GM12878 (cell line): ENCODE measurements around the gene CACNA1I. TPM values are rescaled to one million over a fixed set of nuclear protein-coding genes. Genes with fewer than 3 reads are reported as not detected.

Source experiments
- ATAC-seq: fragments of 200-7000 bp; cut with Tn5 transposase; 3 replicates; pipeline ENCODE4 v1.9.1; 2020; ENCODE audit warnings: mild to moderate bottlenecking, moderate library complexity
- BruUV-seq: library from RNA; stranded (reverse); fragments of 400-500 nt; replicated peaks from 2 replicates; lab custom pipeline; 2021; lab: Mats Ljungman, UMichigan
- CTCF ChIA-PET: fragments of 300-600 bp; sonication (Branson Sonifier 250); formaldehyde crosslinking; extraction: SDS; loops from one replicate; lab custom pipeline; 2021; ENCODE audit warnings: inconsistent platforms; lab: Yijun Ruan, JAX
- POLR2A ChIA-PET: fragments of 350-600 bp; formaldehyde crosslinking; extraction: SDS; loops from one replicate; lab custom pipeline; 2021; ENCODE audit warnings: inconsistent platforms; lab: Charles Lee
- RAD21 ChIA-PET: fragments of 300-600 bp; sonication (Branson Sonifier 250); formaldehyde crosslinking; loops from one replicate; lab custom pipeline; 2023; ENCODE audit warnings: antibody characterized with exemption; ENCODE audit not compliant: unreplicated experiment; lab: Charles Lee
- SMC1A ChIA-PET: fragments of 300-600 bp; sonication (Branson Sonifier 250); formaldehyde crosslinking; loops from one replicate; lab custom pipeline; 2023; ENCODE audit not compliant: unreplicated experiment, uncharacterized antibody; lab: Charles Lee
- DNase-seq: peaks from one replicate; pipeline ENCODE4 v3.0.0-alpha.2; 2011; ENCODE audit warnings: low read depth, low spot score
- FAIRE-seq: peaks from 3 replicates; lab custom pipeline; 2011; peaks lifted over from hg19 to GRCh38; lab: Jason Lieb, UNC
- H2AFZ ChIP-seq: 2 replicates; pipeline ENCODE4 v1.6.0; 2011; ENCODE audit warnings: low read depth, low read length, control low read depth; ENCODE audit not compliant: control insufficient read depth
- H3K27ac ChIP-seq: 2 replicates; pipeline ENCODE4 v1.5.1; 2011; ENCODE audit warnings: control low read depth; ENCODE audit not compliant: control insufficient read depth, insufficient read depth
- H3K27me3 ChIP-seq, 2 experiments: replicated peaks in 1 of 2; 2 replicates each; pipeline versions ENCODE4 v1.6.0 to v1.6.1; 2011; ENCODE audit warnings: low read length in 1 of 2; ENCODE audit not compliant: control insufficient read depth in 2 of 2, insufficient read depth in 2 of 2
- H3K36me3 ChIP-seq, 2 experiments: 2 replicates each; pipeline ENCODE4 v1.5.1; 2011; ENCODE audit warnings: low read length in 1 of 2; ENCODE audit not compliant: control insufficient read depth in 2 of 2, insufficient read depth in 2 of 2
- H3K4me1 ChIP-seq: 2 replicates; pipeline ENCODE4 v1.6.1; 2011; ENCODE audit warnings: mild to moderate bottlenecking, low read length, moderate library complexity, mixed read lengths; ENCODE audit not compliant: control insufficient read depth, insufficient read depth
- H3K4me2 ChIP-seq: 2 replicates; pipeline ENCODE4 v1.6.0; 2011; ENCODE audit warnings: control low read depth; ENCODE audit not compliant: control insufficient read depth, insufficient read depth
- H3K4me3 ChIP-seq: fragments of 200-600 bp; sonication (generic); 2 replicates; pipeline ENCODE4 v1.5.1; 2016
- H3K79me2 ChIP-seq: 2 replicates; pipeline ENCODE4 v1.6.0; 2011; ENCODE audit warnings: low read length; ENCODE audit not compliant: control insufficient read depth, insufficient read depth
- H3K9ac ChIP-seq: 2 replicates; pipeline ENCODE4 v1.8.0; 2011; ENCODE audit warnings: low read length, control low read depth, mixed read lengths; ENCODE audit not compliant: control insufficient read depth, insufficient read depth
- H3K9me3 ChIP-seq: replicated peaks from 3 replicates; pipeline ENCODE4 v1.5.1; 2011; ENCODE audit warnings: mild to moderate bottlenecking, low read length; ENCODE audit not compliant: control insufficient read depth, insufficient read depth
- H4K20me1 ChIP-seq: 2 replicates; pipeline ENCODE4 v1.6.0; 2011; ENCODE audit not compliant: control insufficient read depth, insufficient read depth
- DPF2 ChIP-seq: fragments of 450-650 bp; IDR thresholded peaks from 2 replicates; pipeline ENCODE4 v1.6.1; 2017; ENCODE audit warnings: mild to moderate bottlenecking
- IKZF2 ChIP-seq, 2 experiments: fragments of 450-650 bp; IDR thresholded peaks; 2 replicates each; pipeline ENCODE4 v1.6.1; 2017; ENCODE audit warnings: mild to moderate bottlenecking in 2 of 2, moderate library complexity in 2 of 2
- MEF2A ChIP-seq: IDR thresholded peaks from 2 replicates; pipeline ENCODE4 v1.6.1; 2011; ENCODE audit warnings: low read depth, mild to moderate bottlenecking, low read length, moderate library complexity; ENCODE audit not compliant: insufficient read depth
- NR2C1 ChIP-seq: fragments of 450-650 bp; IDR thresholded peaks from 2 replicates; pipeline ENCODE4 v1.6.1; 2017; ENCODE audit warnings: antibody characterized with exemption, mild to moderate bottlenecking, moderate library complexity
- NRF1 ChIP-seq: conservative IDR thresholded peaks from 2 replicates; pipeline ENCODE4 v1.6.1; 2011; ENCODE audit warnings: mild to moderate bottlenecking, low read depth, low read length, improper control_type of control experiment
- SMAD5 ChIP-seq: IDR thresholded peaks from 2 replicates; pipeline ENCODE4 v1.6.1; 2016; ENCODE audit warnings: antibody characterized with exemption, low read depth
- SP1 ChIP-seq: IDR thresholded peaks from one replicate; pipeline ENCODE4 v1.6.1; 2011; ENCODE audit warnings: low read depth, low read length
- TAF1 ChIP-seq: IDR thresholded peaks from 2 replicates; pipeline ENCODE4 v1.6.1; 2011; ENCODE audit warnings: mild to moderate bottlenecking, low read depth, low read length, borderline replicate concordance
- WGBS: methylation state at CpG from one replicate; pipeline ENCODE4 v1.1.6; 2016; ENCODE audit warnings: low lambda C conversion rate; ENCODE audit not compliant: insufficient replicate concordance, insufficient coverage; ENCODE audit errors: missing lambda C conversion rate; 5-methylcytosine and 5-hydroxymethylcytosine counted together
- in situ Hi-C: fragments of 300-500 bp; cut with MboI; formaldehyde crosslinking; loops from 9 replicates; pipeline ENCODE4 v1.14.3; 2018; ENCODE audit warnings: mixed read lengths
- intact Hi-C: fragments of 100-400 bp; cut with micrococcal nuclease; formaldehyde crosslinking; loops from one replicate; pipeline ENCODE4 v1.14.2; 2022; ENCODE audit not compliant: unreplicated experiment
- polyA plus RNA-seq, 11 experiments: library from polyadenylated mRNA; depleted of rRNA in 4 of 11; unstranded in 6 of 11; stranded (reverse) in 5 of 11; fragments of >200 nt; fragmentation: Nextera tagmentation in 4 of 11; fragmentation: Illumina TruSeq in 1 of 11; extraction: Ambion mirVana in 4 of 11; extraction: Trizol in 1 of 11; gene quantifications; 1 replicate in 1 of 11; 2 replicates in 10 of 11; pipeline versions ENCODE4 v1.2.1 to v1.2.3, GENCODE V29; 2011 to 2016; ENCODE audit warnings: inconsistent platforms in 2 of 11, missing spikeins in 2 of 11, low read depth in 1 of 11
- total RNA-seq, 4 experiments: library from RNA; depleted of rRNA in 3 of 4; stranded (reverse); fragments of >200 nt in 3 of 4; fragmentation: Illumina TruSeq in 1 of 4; extraction: Trizol in 1 of 4; gene quantifications; 2 replicates each; pipeline versions ENCODE4 v1.2.1 to v1.2.3, GENCODE V29; 2013 to 2021
- TF ChIP-seq, protein P1 (sequence below): IDR thresholded peaks from 2 replicates; pipeline ENCODE4 v1.6.1; 2012; ENCODE audit warnings: low read depth, low read length, improper control_type of control experiment
- TF ChIP-seq, protein P2 (sequence below): IDR thresholded peaks from 2 replicates; pipeline ENCODE4 v1.6.1; 2011; ENCODE audit warnings: mild to moderate bottlenecking, low read depth, low read length, moderate library complexity; ENCODE audit not compliant: insufficient replicate concordance
- TF ChIP-seq, protein P3 (sequence below): fragments of 450-650 bp; IDR thresholded peaks from 2 replicates; pipeline ENCODE4 v1.6.1; 2017; ENCODE audit warnings: mild to moderate bottlenecking, low read depth, inconsistent platforms; ENCODE audit not compliant: poor library complexity, severe bottlenecking
- TF ChIP-seq, protein P4 (sequence below): fragments of 450-650 bp; IDR thresholded peaks from 2 replicates; pipeline ENCODE4 v1.6.1; 2014; ENCODE audit warnings: mild to moderate bottlenecking

Gene CACNA1I
- total and polyA plus RNA-seq, 10 of the 15 experiments (the other 5 are each of a cell fraction or from before 2014, with no cell fraction given), result 0.01 to 0.03 TPM; not detected in 8

DNA sequence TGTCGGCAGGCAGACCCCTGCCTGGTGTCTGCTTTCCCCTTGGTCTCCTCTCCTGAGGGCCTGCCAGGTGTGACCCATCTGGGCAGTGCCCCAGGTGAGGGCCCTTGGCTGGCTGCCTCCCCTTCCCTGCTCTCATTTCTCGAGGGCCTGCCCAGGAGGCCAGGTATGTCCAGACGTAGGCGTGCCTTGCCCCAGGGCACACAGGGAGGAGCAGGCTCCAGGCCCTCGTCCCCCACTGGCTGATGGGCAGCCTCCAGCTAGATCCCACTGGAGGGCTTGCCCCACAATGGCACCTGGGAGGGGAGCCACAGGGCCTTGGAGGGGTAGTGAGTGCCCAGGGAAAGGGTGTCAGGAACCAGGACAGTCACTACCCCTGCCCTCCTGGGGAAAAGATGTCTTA is 95.9 kb downstream of the CACNA1I start (continued):
- TF ChIP-seq DPF2 (no peak), NR2C1 (no peak), TAF1 (no peak), IKZF2 (IDR thresholded peaks at IDR 0.05) (no peak), MEF2A (no peak)
- TF ChIP-seq, protein P1, sequence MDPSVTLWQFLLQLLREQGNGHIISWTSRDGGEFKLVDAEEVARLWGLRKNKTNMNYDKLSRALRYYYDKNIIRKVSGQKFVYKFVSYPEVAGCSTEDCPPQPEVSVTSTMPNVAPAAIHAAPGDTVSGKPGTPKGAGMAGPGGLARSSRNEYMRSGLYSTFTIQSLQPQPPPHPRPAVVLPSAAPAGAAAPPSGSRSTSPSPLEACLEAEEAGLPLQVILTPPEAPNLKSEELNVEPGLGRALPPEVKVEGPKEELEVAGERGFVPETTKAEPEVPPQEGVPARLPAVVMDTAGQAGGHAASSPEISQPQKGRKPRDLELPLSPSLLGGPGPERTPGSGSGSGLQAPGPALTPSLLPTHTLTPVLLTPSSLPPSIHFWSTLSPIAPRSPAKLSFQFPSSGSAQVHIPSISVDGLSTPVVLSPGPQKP, result no peak
- TF ChIP-seq, all 136 proteins: peak for 0

DNA sequence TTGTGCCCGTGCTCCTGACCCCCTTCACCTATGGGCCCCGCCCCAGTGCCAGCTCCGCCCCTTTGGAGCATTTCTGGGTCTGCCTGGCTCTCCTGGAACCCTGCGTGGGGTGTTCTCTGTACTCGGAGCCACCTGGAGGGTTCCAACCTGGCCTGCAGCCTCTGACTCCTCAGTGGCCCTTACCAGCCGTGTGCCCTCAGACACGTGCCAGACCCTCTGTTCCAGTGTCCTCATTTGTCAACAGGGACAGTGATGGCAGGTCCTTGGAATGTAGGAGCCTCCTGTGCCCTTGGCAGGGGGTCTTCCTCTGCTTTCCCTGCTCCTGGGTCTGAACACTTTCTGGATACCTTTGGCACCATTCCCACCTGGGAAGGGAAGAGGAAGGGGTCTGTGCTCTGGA is 96.4 kb downstream of the CACNA1I start:
- RAD21 ChIA-PET, result no interaction called here
- 14% methylated on average over 7 of the region's 7 CpGs for WGBS
- no peak overlapping the region for H3K4me3 ChIP-seq
- H3K79me2 ChIP-seq, result no peaks in the 10 kb centered on the region
- no peak overlapping the region for H3K27ac ChIP-seq
- H2AFZ ChIP-seq, result no peak overlapping the region
- in situ Hi-C loops (no loop called here), intact Hi-C loops (no loop called here)
- H3K9ac ChIP-seq, result no peak overlapping the region
- peaks cover 1% of the 10 kb centered on the region; the same call in 2 of the 3 replicates for H3K9me3 ChIP-seq
- ATAC-seq, result no peak
- H4K20me1 ChIP-seq, result no peaks in the 10 kb centered on the region
- POLR2A ChIA-PET, result no interaction called here
- no TSS peak for BruUV-seq
- CTCF ChIA-PET, result no interaction called here
- peaks cover 4 to 8% of the 10 kb centered on the region in 2 experiments for H3K27me3 ChIP-seq
- no peak for TF ChIP-seq SMAD5
- TF ChIP-seq, protein P2, sequence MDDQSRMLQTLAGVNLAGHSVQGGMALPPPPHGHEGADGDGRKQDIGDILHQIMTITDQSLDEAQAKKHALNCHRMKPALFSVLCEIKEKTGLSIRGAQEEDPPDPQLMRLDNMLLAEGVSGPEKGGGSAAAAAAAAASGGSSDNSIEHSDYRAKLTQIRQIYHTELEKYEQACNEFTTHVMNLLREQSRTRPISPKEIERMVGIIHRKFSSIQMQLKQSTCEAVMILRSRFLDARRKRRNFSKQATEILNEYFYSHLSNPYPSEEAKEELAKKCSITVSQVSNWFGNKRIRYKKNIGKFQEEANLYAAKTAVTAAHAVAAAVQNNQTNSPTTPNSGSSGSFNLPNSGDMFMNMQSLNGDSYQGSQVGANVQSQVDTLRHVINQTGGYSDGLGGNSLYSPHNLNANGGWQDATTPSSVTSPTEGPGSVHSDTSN, result no peak
- TF ChIP-seq SP1, result no peak
- TF ChIP-seq, protein P3, sequence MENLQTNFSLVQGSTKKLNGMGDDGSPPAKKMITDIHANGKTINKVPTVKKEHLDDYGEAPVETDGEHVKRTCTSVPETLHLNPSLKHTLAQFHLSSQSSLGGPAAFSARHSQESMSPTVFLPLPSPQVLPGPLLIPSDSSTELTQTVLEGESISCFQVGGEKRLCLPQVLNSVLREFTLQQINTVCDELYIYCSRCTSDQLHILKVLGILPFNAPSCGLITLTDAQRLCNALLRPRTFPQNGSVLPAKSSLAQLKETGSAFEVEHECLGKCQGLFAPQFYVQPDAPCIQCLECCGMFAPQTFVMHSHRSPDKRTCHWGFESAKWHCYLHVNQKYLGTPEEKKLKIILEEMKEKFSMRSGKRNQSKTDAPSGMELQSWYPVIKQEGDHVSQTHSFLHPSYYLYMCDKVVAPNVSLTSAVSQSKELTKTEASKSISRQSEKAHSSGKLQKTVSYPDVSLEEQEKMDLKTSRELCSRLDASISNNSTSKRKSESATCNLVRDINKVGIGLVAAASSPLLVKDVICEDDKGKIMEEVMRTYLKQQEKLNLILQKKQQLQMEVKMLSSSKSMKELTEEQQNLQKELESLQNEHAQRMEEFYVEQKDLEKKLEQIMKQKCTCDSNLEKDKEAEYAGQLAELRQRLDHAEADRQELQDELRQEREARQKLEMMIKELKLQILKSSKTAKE, result no peak
- no peak for TF ChIP-seq NRF1
- TF ChIP-seq, protein P4, sequence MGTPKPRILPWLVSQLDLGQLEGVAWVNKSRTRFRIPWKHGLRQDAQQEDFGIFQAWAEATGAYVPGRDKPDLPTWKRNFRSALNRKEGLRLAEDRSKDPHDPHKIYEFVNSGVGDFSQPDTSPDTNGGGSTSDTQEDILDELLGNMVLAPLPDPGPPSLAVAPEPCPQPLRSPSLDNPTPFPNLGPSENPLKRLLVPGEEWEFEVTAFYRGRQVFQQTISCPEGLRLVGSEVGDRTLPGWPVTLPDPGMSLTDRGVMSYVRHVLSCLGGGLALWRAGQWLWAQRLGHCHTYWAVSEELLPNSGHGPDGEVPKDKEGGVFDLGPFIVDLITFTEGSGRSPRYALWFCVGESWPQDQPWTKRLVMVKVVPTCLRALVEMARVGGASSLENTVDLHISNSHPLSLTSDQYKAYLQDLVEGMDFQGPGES, result no peak
- TF ChIP-seq, all 136 proteins: peak for 0
- SMC1A ChIA-PET, result no interaction called here
- DNase-seq (no peak), FAIRE-seq (no peak)
- no peaks in the 10 kb centered on the region for H3K36me3 ChIP-seq
- no peaks in the 10 kb centered on the region for H3K4me1 ChIP-seq
- no peak overlapping the region for H3K4me2 ChIP-seq
